MCF 10A (cell line): Measurements from ENCODE around the gene XPNPEP2. TPM values are rescaled to one million over a fixed set of nuclear protein-coding genes. Genes with fewer than 3 reads are reported as not detected.

Experiments
- BruUV-seq: library from RNA; stranded (reverse); fragments of 400-500 nt; replicated peaks from 2 replicates; lab custom pipeline; 2021; lab: Mats Ljungman, UMichigan
- CTCF ChIA-PET: fragments of 300-600 bp; sonication (Branson Sonifier 250); formaldehyde crosslinking; extraction: SDS; loops from one replicate; lab custom pipeline; 2021; ENCODE audit warnings: antibody characterized with exemption, inconsistent platforms; lab: Yijun Ruan, JAX
- POLR2A ChIA-PET: fragments of 300-600, 350-650 bp; sonication (Branson Sonifier 250); formaldehyde crosslinking; extraction: SDS; loops from one replicate; lab custom pipeline; 2020; ENCODE audit warnings: antibody characterized with exemption, inconsistent platforms; lab: Yijun Ruan, JAX
- DNase-seq: peaks from one replicate; pipeline ENCODE4 v3.0.0-alpha.2; 2018; ENCODE audit not compliant: unreplicated experiment
- H3K27ac Mint-ChIP-seq: one replicate; pipeline ENCODE4 v1.8.0; 2022; ENCODE audit warnings: mild to moderate bottlenecking, low read depth, mixed read lengths; ENCODE audit not compliant: unreplicated experiment
- H3K27me3 Mint-ChIP-seq: one replicate; pipeline ENCODE4 v1.8.0; 2022; ENCODE audit warnings: mixed read lengths; ENCODE audit not compliant: insufficient read depth, unreplicated experiment
- H3K36me3 Mint-ChIP-seq: one replicate; pipeline ENCODE4 v1.8.0; 2022; ENCODE audit warnings: mild to moderate bottlenecking, moderate library complexity, mixed read lengths; ENCODE audit not compliant: insufficient read depth, unreplicated experiment
- H3K4me1 Mint-ChIP-seq: one replicate; pipeline ENCODE4 v1.8.0; 2022; ENCODE audit warnings: mixed read lengths; ENCODE audit not compliant: insufficient read depth, unreplicated experiment
- H3K4me3 Mint-ChIP-seq: one replicate; pipeline ENCODE4 v1.8.0; 2022; ENCODE audit warnings: mild to moderate bottlenecking, moderate library complexity, mixed read lengths; ENCODE audit not compliant: unreplicated experiment
- H3K9me3 Mint-ChIP-seq: one replicate; pipeline ENCODE4 v1.8.0; 2022; ENCODE audit warnings: mixed read lengths; ENCODE audit not compliant: unreplicated experiment
- intact Hi-C: fragments of 100-400 bp; cut with micrococcal nuclease; formaldehyde crosslinking; loops from 2 replicates; pipeline ENCODE4 v1.14.1; 2022
- total RNA-seq: library from RNA; stranded (reverse); gene quantifications from 2 replicates; pipeline ENCODE4 v1.2.3, GENCODE V29; 2022
- TF ChIP-seq, protein P1 (sequence below): fragments of 200-600 bp; IDR thresholded peaks from one replicate; pipeline ENCODE4 v1.8.0; 2022; ENCODE audit warnings: antibody characterized with exemption, mild to moderate bottlenecking; ENCODE audit not compliant: unreplicated experiment

Gene XPNPEP2
- total RNA-seq, 1 experiment from 2014 or later = not detected

DNA sequence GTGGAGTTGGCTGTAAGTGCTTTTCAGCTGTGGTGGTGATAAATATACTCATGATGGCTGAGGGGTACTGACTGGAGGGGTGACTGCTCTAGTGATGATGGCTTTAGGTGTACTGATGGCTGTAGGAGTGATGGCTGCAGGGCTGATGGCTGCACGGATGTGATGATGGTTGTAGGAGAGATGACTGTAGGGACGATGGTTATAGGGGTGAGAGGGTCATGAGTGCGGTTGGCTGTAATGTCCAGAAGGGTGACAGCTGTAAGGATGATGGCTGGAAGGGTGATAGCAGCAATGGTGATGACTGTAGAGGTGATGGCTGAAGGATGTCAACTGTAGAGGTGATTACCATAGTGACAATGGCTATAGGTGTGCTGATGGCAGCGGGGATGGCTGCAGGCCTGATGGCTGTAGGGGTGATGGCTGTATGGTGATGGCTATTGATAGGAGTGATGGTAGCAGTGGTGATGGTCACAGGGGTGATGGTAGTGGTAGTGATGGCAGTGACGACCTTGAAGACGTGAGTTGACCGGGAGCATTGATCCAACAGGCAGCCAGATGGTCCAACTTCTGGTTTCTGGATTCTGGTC lies 40.4 kb downstream of the XPNPEP2 start:
- H3K27ac Mint-ChIP-seq = no peak overlapping the region
- TF ChIP-seq, protein P1, sequence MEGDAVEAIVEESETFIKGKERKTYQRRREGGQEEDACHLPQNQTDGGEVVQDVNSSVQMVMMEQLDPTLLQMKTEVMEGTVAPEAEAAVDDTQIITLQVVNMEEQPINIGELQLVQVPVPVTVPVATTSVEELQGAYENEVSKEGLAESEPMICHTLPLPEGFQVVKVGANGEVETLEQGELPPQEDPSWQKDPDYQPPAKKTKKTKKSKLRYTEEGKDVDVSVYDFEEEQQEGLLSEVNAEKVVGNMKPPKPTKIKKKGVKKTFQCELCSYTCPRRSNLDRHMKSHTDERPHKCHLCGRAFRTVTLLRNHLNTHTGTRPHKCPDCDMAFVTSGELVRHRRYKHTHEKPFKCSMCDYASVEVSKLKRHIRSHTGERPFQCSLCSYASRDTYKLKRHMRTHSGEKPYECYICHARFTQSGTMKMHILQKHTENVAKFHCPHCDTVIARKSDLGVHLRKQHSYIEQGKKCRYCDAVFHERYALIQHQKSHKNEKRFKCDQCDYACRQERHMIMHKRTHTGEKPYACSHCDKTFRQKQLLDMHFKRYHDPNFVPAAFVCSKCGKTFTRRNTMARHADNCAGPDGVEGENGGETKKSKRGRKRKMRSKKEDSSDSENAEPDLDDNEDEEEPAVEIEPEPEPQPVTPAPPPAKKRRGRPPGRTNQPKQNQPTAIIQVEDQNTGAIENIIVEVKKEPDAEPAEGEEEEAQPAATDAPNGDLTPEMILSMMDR = no peak
- no peak for DNase-seq
- CTCF ChIA-PET = interaction anchor here (0.6 kb wide), 1 partner anchor 178 kb away, joined by 3 read pairs; no protein-coding TSS in a partner anchor
- H3K4me3 Mint-ChIP-seq = no peak overlapping the region
- no peaks in the 10 kb centered on the region for H3K36me3 Mint-ChIP-seq
- intact Hi-C loops = no loop called here
- H3K4me1 Mint-ChIP-seq = no peaks in the 10 kb centered on the region
- no peaks in the 10 kb centered on the region for H3K9me3 Mint-ChIP-seq
- POLR2A ChIA-PET = no interaction called here
- BruUV-seq = no TSS peak
- peaks cover 43% of the 10 kb centered on the region for H3K27me3 Mint-ChIP-seq

DNA sequence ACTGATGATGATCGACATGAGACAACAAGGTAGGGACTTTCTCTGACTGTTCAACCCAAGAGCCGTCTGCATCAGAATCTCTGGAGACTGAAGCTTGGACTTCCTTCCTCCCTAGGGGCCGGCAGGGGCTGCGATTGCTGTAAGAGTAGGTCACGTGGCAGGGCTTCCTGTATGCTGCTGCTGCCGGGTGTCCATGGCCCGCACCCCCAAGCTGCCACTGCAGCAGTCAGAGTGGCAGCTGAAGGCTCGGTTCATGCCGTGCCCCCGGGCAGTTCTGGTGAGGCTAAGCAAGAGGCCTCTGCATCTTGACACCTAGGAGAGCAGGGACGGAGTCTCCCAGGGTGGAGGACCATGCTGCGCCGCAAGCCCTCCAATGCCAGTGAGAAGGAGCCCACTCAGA lies 41.0 kb downstream of the XPNPEP2 start, which contains the start of gene SASH3:
Gene SASH3 (plus strand): TSS at position 203 of the 400 bp plus-strand sequence. CDS start 149 bp downstream, at position 352.
- Mint-ChIP-seq H3K36me3 (no peaks in the 10 kb centered on the region), H3K27me3 (peaks cover 44% of the 10 kb centered on the region), H3K4me1 (no peaks in the 10 kb centered on the region), H3K9me3 (no peaks in the 10 kb centered on the region), H3K27ac (no peak within 1 kb of the TSS), H3K4me3 (no peak within 1 kb of the TSS)
- CTCF ChIA-PET = no interaction called here
- BruUV-seq = no TSS peak
- DNase-seq = no peak
- intact Hi-C loops = no loop called here
- TF ChIP-seq, protein P1 = no peak
- POLR2A ChIA-PET = no interaction called here

DNA sequence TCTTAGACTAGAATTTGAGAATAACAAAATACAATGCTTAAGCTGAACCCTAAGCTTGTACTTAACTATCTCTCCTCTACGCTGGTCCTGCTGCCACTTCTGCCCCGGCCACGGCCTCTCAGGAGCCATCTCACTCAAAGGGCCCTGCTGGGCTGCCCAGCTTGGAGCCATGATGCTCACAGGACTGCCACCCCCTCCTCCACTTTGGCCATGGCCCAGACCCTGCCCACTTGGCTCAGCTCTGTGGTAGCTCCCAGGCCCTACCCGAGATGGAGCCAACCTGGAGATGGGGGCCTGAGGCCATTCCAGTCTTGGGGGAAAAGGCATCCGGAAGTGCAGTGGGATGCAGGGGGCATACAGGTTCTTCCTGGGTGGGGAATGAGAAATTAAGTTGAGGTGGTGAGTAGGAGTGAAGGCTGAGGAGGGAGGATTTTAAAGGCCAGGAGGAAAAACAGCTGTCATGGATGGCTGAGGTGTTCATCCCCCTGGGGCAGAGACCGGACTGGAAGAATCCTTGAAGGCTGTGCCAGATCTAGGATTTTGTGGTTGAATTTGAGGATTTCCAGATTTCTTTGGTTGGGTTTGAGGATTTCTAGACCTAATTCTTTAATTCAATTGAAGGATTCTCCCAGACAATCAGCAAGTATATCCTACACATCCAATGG lies 41.8 kb downstream of the XPNPEP2 start:
- POLR2A ChIA-PET = no interaction called here
- no TSS peak for BruUV-seq
- no peaks in the 10 kb centered on the region for H3K4me1 Mint-ChIP-seq
- H3K9me3 Mint-ChIP-seq = no peaks in the 10 kb centered on the region
- no peak for DNase-seq
- TF ChIP-seq, protein P1 = no peak
- no peaks in the 10 kb centered on the region for H3K36me3 Mint-ChIP-seq
- H3K27me3 Mint-ChIP-seq = peaks cover 44% of the 10 kb centered on the region
- H3K27ac Mint-ChIP-seq = no peak overlapping the region
- CTCF ChIA-PET = no interaction called here
- no peak overlapping the region for H3K4me3 Mint-ChIP-seq
- intact Hi-C loops = no loop called here

DNA sequence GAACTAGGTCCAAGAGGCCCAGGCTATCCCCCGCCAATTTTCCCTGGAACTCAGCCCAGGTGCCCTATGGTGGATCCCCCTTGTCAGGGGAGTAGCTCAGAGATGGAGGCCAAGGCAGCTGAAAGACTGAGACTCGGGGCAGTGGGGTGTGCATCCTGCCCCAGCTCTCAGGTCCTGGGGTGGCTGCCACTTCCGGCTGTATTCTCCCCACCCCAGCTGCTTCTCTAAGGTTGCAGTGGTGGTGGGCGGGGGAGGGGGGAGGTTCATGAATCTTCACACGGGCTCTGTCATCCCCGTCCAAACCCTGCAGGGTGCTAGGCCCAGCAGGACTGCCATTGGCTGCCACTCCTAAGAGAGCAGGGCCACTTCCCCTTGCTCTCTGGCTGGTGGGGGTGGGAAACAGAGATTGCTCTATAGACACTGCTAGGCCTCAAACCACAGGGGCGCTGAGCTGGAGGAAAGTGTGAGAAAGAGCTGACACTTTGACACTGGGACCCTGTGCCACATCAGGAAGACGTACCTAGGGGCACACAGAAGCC lies 42.4 kb downstream of the XPNPEP2 start:
- Mint-ChIP-seq H3K4me3 (no peak overlapping the region), H3K4me1 (no peaks in the 10 kb centered on the region), H3K9me3 (no peaks in the 10 kb centered on the region), H3K27me3 (peaks cover 44% of the 10 kb centered on the region), H3K36me3 (no peaks in the 10 kb centered on the region), H3K27ac (no peak overlapping the region)
- DNase-seq = no peak
- no TSS peak for BruUV-seq
- CTCF ChIA-PET = no interaction called here
- TF ChIP-seq, protein P1 = no peak
- POLR2A ChIA-PET = interaction anchor here (0.9 kb wide), 1 partner anchor 19 kb away, joined by 3 read pairs; no protein-coding TSS in a partner anchor
- intact Hi-C loops = no loop called here
